Measurements from ENCODE around the gene FHIP1A. TPM values are rescaled to one million over a fixed set of nuclear protein-coding genes. Genes with fewer than 3 reads are reported as not detected.
A peak's percentile ranks its signal among the peaks of the same experiment; 100 is the strongest.

The FHIP1A gene
- total and polyA plus RNA-seq, 2 of the 13 experiments (the other 11 are each of a cell fraction or from before 2014, with no cell fraction given): 4.1 to 6.2 TPM

- H4K20me1 ChIP-seq (ENCODE audit: insufficient read depth, low read length): no peaks in the 10 kb centered on the region
- ATAC-seq (no peak), FAIRE-seq (no peak), DNase-seq (ENCODE audit: low spot score) (no peak)
- TF ChIP-seq CENPT (CRISPR knock-in tag; IDR thresholded peaks at IDR 0.05; ENCODE audit: low read depth) (no peak), ZNF569 (CRISPR knock-in tag; IDR thresholded peaks at IDR 0.05; ENCODE audit: borderline replicate concordance) (no peak), CEBPG (CRISPR knock-in tag; IDR thresholded peaks at IDR 0.05) (no peak), ZNF790 (CRISPR knock-in tag; IDR thresholded peaks at IDR 0.05; ENCODE audit: borderline replicate concordance) (no peak), ARHGAP35 (CRISPR knock-in tag; IDR thresholded peaks at IDR 0.05; ENCODE audit: borderline replicate concordance) (no peak), PRDM15 (CRISPR knock-in tag; IDR thresholded peaks at IDR 0.05) (no peak), CC2D1A (CRISPR knock-in tag; IDR thresholded peaks at IDR 0.05) (no peak), ZNF687 (CRISPR knock-in tag; IDR thresholded peaks at IDR 0.05) (peak; percentile 25; the same call in 1 of the 2 replicates), ZNF572 (CRISPR knock-in tag; IDR thresholded peaks at IDR 0.05) (no peak)
- no peak overlapping the region for H3K27ac ChIP-seq (ENCODE audit: extremely low read length, insufficient read depth, low read length)
- CTCF ChIA-PET (ENCODE audit: low intra/inter-chr PET ratio, low total read pairs): interaction anchor here (1.4 to 1.9 kb wide), 2 partner anchors 84 to 245 kb away, joined by 5 to 25 read pairs; partner anchors contain the start of gene PRSS48
- no peaks in the 10 kb centered on the region for H3K79me2 ChIP-seq (ENCODE audit: insufficient read depth, low read length)
- POLR2A ChIA-PET: interaction anchor here (2.0 kb wide), 1 partner anchor 37 kb away, joined by 11 read pairs; the partner anchor contains the start of gene SH3D19
- H3K4me1 ChIP-seq (ENCODE audit: insufficient read depth, low read length): peaks cover 23% of the 10 kb centered on the region
- no TSS peak for BruUV-seq (replicated peaks)
- in situ Hi-C loops (cut with HindIII; ENCODE audit: extremely low pct_ligation_motif_present, low pct_unique_long_range_greater_than_20kb) (loop anchor here (5.0 to 25.0 kb wide), 2 partner anchors 80 to 250 kb away; no protein-coding TSS in a partner anchor), intact Hi-C loops (cut with micrococcal nuclease; ENCODE audit: unreplicated experiment) (loop anchor here (1.0 to 5.0 kb wide), 6 partner anchors 36 to 399 kb away; partner anchors contain the start of genes GATB and PRSS48)
- H2AFZ ChIP-seq (ENCODE audit: low read length): no peak overlapping the region
- no peaks in the 10 kb centered on the region for H3K9me3 ChIP-seq (ENCODE audit: low read length)
- no peak overlapping the region for H3K9ac ChIP-seq (ENCODE audit: insufficient read depth, low read depth, low read length)
- H3K4me3 ChIP-seq (replicated peaks in 1 of 3; ENCODE audit: insufficient read depth in 1 of 3, low read depth in 2 of 3, low read length in 3 of 3): no peak overlapping the region
- 94% methylated on average over 13 of the region's 13 CpGs for WGBS (ENCODE audit: low lambda C conversion rate)
- H3K27me3 ChIP-seq (ENCODE audit: control insufficient read depth in 1 of 2, insufficient read depth in 2 of 2, low read length in 2 of 2): no peaks in the 10 kb centered on the region; a peak in 1 of 5 replicates
- no peak overlapping the region for H3K4me2 ChIP-seq (ENCODE audit: low read depth, low read length)
- H3K36me3 ChIP-seq (replicated peaks in 1 of 2; ENCODE audit: control insufficient read depth in 1 of 2, insufficient read depth in 2 of 2, low read length in 2 of 2): no peaks in the 10 kb centered on the region
Measured at GRCh38 chr4:151361966-151362365, 47.0 kb upstream of the FHIP1A start.

Data from HepG2 (cell line).